ENCODE data around the gene RNH1. TPM values are rescaled to one million over a fixed set of nuclear protein-coding genes. Genes with fewer than 3 reads are reported as not detected.

Gene RNH1
- total RNA-seq, 1 donor from 2014 or later: 126 TPM

GRCh38 chr11:506238-506994, 626 bp downstream of the RNH1 start:
- H3K4me1 Mint-ChIP-seq (ENCODE audit: low read depth): peaks cover 15% of the 10 kb centered on the region
- peak overlapping the region; percentile 92 for H3K4me3 Mint-ChIP-seq
- no peaks in the 10 kb centered on the region for H3K9me3 Mint-ChIP-seq
- no peaks in the 10 kb centered on the region for H3K27me3 Mint-ChIP-seq (ENCODE audit: insufficient read depth)
- H3K27ac Mint-ChIP-seq: peak overlapping the region; percentile 100
- intact Hi-C loops (cut with micrococcal nuclease): loop anchor here (1.0 to 5.0 kb wide), 9 partner anchors 31 to 302 kb away; partner anchors contain the start of genes LRRC56, PHRF1, PTDSS2 and RPLP2
- H3K36me3 Mint-ChIP-seq (ENCODE audit: low read depth): peaks cover 22% of the 10 kb centered on the region
- peak; percentile 97 for DNase-seq (ENCODE audit: low spot score)

GRCh38 chr11:504994-505344, 2.1 kb downstream of the RNH1 start:
- intact Hi-C loops (cut with micrococcal nuclease): loop anchor here (5.0 kb wide), 1 partner anchor 148 kb away; no protein-coding TSS in a partner anchor
- Mint-ChIP-seq H3K27me3 (ENCODE audit: insufficient read depth) (no peaks in the 10 kb centered on the region), H3K27ac (peak overlapping the region; percentile 61)

DNA sequence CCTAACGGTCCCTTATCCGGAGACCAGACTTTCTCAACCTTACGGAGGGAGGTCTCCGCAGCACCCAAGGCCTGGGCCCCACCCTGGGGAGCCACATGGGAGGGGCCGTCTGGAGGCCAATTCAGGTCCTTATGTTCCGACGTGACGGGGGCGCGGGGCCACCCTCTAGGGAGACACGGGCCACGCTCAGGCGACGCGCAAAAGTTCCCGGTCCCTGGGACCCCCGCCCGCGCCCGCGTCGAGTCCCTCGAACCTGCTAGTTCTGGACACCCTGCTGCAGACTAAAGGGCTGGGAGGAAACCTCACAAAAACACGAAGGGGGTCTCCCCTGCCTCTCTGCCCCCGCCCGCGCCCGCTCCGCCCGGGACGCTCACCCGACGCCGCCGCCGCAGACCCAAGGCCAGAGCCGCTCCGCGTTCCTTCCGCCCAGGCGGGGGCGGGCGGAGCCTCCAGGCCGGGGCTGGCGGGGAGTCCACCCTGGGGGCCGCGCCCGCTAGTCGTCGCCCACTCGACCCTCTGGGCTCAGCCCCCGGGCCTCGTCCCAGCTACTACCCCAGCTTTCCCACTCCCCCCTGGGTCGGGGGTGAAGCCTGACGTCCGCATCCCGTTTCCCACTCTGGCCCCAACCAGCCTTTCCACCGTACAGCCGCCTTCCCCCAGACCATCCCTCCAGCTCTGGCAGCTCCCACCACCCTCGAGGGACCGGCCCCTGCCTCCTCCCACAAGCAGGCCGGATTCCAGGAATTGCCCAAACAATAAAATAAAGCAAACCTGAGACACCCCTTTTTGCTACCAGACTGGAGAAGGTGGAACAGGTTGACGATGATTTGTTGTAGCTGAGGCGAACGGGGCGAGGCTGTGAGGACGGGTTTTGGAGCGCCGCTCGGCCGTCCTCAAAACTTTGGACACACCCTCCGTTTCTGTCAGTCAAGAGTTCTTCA, 2.7 kb downstream of the RNH1 start:
- intact Hi-C loops (cut with micrococcal nuclease): no loop called here
- H3K4me1 Mint-ChIP-seq (ENCODE audit: low read depth): peaks cover 15% of the 10 kb centered on the region
- no peaks in the 10 kb centered on the region for H3K9me3 Mint-ChIP-seq
- peak overlapping the region; percentile 92 for H3K4me3 Mint-ChIP-seq
- no peak for DNase-seq (ENCODE audit: low spot score)
- peaks cover 19% of the 10 kb centered on the region for H3K36me3 Mint-ChIP-seq (ENCODE audit: low read depth)
- peak overlapping the region; percentile 61 for H3K27ac Mint-ChIP-seq
- no peaks in the 10 kb centered on the region for H3K27me3 Mint-ChIP-seq (ENCODE audit: insufficient read depth)

More at GRCh38 chr11:504994-505344, 2.1 kb downstream of the RNH1 start:
- Mint-ChIP-seq H3K36me3 (ENCODE audit: low read depth) (peaks cover 22% of the 10 kb centered on the region), H3K4me1 (ENCODE audit: low read depth) (peaks cover 15% of the 10 kb centered on the region), H3K4me3 (peak overlapping the region; percentile 92), H3K9me3 (no peaks in the 10 kb centered on the region)
- DNase-seq (ENCODE audit: low spot score): no peak

GRCh38 chr11:503179-503981, 3.7 kb downstream of the RNH1 start:
- no peaks in the 10 kb centered on the region for H3K9me3 Mint-ChIP-seq
- intact Hi-C loops (cut with micrococcal nuclease): no loop called here
- no peaks in the 10 kb centered on the region for H3K27me3 Mint-ChIP-seq (ENCODE audit: insufficient read depth)
- peaks cover 18% of the 10 kb centered on the region for H3K36me3 Mint-ChIP-seq (ENCODE audit: low read depth)
- peaks cover 15% of the 10 kb centered on the region for H3K4me1 Mint-ChIP-seq (ENCODE audit: low read depth)
- peak overlapping the region; percentile 47 for H3K4me3 Mint-ChIP-seq
- no peak overlapping the region for H3K27ac Mint-ChIP-seq
- DNase-seq (ENCODE audit: low spot score): no peak

DNA sequence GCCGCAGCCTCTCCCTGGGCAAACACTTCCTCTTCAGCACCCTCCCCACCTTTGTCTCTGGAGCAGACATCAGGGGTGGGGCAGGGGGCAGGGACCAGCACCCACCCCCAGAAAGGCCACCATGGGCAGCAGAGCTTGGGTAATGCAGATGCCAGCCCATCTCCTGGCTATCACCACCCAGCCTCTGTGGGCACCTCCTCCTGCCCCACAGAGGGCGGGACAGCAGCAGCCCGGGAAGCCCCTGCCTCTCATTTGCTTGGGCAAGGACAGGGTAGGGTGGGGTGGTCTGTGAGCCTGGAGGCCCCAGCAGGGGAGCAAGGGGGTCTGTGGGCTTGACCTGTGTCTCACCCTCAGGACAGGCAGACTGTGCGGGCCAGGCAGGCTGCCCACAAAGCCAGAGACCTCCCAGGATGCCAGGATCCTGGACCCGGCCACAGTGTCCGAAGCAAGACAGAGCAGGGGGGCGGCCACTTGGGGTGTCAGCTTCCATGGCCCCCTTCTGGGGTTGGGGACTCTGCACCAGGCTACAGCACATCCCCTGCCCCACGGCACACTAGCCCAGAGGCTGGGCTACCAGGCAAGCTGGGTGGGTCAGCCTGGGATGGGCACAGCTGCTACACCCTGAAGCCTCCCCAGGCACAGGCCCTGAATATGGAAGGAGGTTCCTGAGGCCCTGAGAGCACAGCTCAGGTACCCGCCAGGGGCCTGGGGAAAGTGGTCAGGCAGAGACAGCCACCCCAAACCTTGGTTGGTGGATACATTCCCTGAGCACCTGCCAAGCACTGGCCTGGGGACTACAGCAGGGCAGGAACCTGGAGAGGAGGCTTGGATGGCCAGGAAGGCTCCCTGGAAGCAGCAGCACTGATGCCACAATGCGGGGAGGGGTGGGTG, 4.5 kb downstream of the RNH1 start:
- no peaks in the 10 kb centered on the region for H3K9me3 Mint-ChIP-seq
- peaks cover 16% of the 10 kb centered on the region for H3K4me1 Mint-ChIP-seq (ENCODE audit: low read depth)
- H3K36me3 Mint-ChIP-seq (ENCODE audit: low read depth): peaks cover 19% of the 10 kb centered on the region
- no peak overlapping the region for H3K27ac Mint-ChIP-seq
- H3K27me3 Mint-ChIP-seq (ENCODE audit: insufficient read depth): no peaks in the 10 kb centered on the region
- no peak for DNase-seq (ENCODE audit: low spot score)
- peak overlapping the region; percentile 63 for H3K4me3 Mint-ChIP-seq
- intact Hi-C loops (cut with micrococcal nuclease): no loop called here

DNA sequence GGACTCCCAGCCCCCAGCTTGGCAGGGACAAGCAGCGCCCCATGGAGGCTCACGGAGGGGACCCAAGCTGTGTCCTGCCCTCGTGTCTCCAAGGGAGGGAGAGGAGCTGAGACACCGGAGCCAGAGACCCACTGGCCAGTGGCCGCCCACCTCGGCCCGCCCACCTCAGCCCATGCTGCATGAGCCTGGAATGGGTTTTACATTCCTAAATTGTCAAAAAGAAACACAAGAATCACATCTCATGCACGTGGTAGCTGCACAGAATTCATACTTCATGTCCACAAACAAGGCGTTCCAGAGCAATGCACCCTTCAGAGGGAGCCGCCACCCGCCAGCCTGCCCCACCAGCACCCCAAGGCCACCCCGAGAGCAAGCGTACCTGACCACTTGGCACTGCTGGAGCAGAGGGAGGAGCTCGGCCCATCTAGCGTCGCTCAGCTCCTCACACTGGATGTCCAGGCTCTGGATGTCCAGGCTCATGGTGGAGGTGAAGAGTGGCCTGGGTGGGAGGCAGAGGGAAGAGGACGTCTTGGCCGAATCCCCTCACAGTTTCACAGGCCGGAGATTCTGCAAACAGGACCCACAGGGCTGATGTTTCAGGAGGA, 5.3 kb downstream of the RNH1 start:
- H3K4me3 Mint-ChIP-seq: no peak overlapping the region
- DNase-seq (ENCODE audit: low spot score): no peak
- no peaks in the 10 kb centered on the region for H3K9me3 Mint-ChIP-seq
- intact Hi-C loops (cut with micrococcal nuclease): no loop called here
- H3K36me3 Mint-ChIP-seq (ENCODE audit: low read depth): peaks cover 26% of the 10 kb centered on the region
- H3K27me3 Mint-ChIP-seq (ENCODE audit: insufficient read depth): no peaks in the 10 kb centered on the region
- H3K4me1 Mint-ChIP-seq (ENCODE audit: low read depth): peaks cover 23% of the 10 kb centered on the region
- H3K27ac Mint-ChIP-seq: peak overlapping the region; percentile 18

DNA sequence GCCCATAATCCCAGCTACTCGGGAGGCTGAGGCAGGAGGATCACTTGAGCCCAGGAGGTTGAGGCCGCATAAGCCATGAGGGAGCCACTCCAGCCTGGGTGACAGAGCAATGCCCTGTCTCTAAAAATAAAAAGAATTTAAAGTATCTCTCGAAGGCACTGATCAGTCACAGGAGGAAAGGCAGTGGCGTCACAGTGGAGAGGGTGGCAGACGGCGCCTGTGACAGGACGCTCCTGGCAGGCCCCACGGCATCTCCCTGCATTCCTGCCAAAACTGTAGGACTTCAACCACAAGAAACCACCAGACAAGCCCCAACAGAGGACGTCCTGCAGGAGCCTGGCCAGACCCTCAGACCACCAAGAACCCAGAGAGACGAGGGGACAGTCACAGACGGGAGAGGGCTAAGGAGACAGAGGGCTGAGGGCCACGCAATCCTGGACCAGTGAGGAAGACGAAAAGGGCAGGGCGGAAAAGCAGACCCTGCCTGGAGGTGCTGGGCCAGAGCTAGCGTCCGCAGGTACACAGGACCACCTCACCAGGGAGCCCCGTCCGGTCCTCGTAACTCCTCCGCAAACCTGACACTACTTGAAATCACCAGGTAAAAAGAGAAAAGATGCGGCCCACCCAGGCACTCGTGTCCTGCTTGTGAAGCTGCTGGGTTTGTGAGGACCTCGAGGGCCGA, 5.9 kb downstream of the RNH1 start:
- Mint-ChIP-seq H3K36me3 (ENCODE audit: low read depth) (peaks cover 25% of the 10 kb centered on the region), H3K9me3 (no peaks in the 10 kb centered on the region), H3K4me3 (no peak overlapping the region), H3K4me1 (ENCODE audit: low read depth) (peaks cover 23% of the 10 kb centered on the region), H3K27me3 (ENCODE audit: insufficient read depth) (no peaks in the 10 kb centered on the region), H3K27ac (no peak overlapping the region)
- intact Hi-C loops (cut with micrococcal nuclease): no loop called here
- DNase-seq (ENCODE audit: low spot score): no peak

- Mint-ChIP-seq H3K4me1 (ENCODE audit: low read depth) (peaks cover 13% of the 10 kb centered on the region), H3K27ac (no peak overlapping the region), H3K4me3 (no peak overlapping the region), H3K27me3 (ENCODE audit: insufficient read depth) (no peaks in the 10 kb centered on the region), H3K36me3 (ENCODE audit: low read depth) (peaks cover 28% of the 10 kb centered on the region), H3K9me3 (no peaks in the 10 kb centered on the region)
- DNase-seq (ENCODE audit: low spot score): no peak
- intact Hi-C loops (cut with micrococcal nuclease): no loop called here
Observed at GRCh38 chr11:499201-500076, 7.6 kb downstream of the RNH1 start.

DNA sequence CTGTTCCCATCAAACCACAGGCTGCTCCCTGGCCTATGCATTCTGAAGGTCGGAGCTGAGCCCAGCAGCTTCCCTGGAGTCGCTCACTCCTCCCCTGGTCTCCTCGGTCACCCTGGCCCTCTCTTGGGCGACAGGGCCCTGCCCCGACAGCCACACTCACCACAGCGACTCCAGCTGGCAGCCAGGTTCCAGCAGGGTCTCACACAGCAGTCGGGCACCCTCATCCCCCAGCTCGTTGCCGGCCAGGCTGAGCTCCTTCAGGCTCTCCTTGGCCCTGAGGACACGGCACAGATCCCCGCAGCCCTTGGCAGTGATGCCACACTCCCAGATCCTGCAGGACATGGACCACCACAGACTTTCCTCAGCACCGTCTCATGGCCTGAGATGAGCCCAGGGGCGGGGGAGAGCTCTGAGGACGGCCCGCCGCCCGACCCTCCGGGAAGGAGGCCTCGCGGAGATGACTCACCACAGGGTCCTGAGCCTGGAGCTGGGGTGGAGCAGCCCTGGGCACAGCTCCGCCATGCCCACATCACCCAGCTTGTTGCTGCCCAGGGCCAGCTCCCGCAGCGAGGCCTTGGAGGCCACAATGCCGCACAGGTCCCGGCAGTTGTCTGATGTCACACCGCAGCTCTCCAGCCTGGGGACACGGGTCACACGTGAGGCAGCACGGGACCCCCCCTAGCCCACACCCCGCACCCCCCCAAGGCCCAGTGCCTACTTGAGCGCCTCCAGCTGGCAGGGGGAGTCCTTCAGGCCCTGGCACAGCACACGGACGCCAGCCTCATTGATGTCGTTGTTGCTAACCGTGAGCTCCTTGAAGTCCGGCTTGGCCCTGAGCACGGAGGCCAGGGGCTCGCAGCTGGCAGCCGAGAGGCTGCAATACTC, 8.5 kb downstream of the RNH1 start:
- Mint-ChIP-seq H3K9me3 (no peaks in the 10 kb centered on the region), H3K27ac (no peak overlapping the region), H3K27me3 (ENCODE audit: insufficient read depth) (no peaks in the 10 kb centered on the region), H3K4me1 (ENCODE audit: low read depth) (peaks cover 13% of the 10 kb centered on the region), H3K4me3 (no peak overlapping the region), H3K36me3 (ENCODE audit: low read depth) (peaks cover 28% of the 10 kb centered on the region)
- intact Hi-C loops (cut with micrococcal nuclease): no loop called here
- DNase-seq (ENCODE audit: low spot score): no peak

All from activated T-helper 1 cell treated with anti-CD3 and anti-CD28 coated beads, Interleukin-12 subunit alpha, Interleukin-12 subunit beta, Interleukin-2, Interleukin-4 antibody, amounts not matched to agents 30 ng/mL and 10 ng/mL and 1 ng/mL, durations not matched to agents 14 hours and 24 hours and 36 hours (primary cell).